ENCODE data around the gene PI4K2A. TPM values are rescaled to one million over a fixed set of nuclear protein-coding genes. Genes with fewer than 3 reads are reported as not detected.

Gene PI4K2A
- total and polyA plus RNA-seq, 2 donors (not counting 3 experiments of a cell fraction or from before 2014, with no cell fraction given): 20.4 to 24.6 TPM

- BruUV-seq (replicated peaks): no TSS peak
- CTCF ChIA-PET: interaction anchor here (0.6 to 18.5 kb wide), 16 partner anchors 8 to 346 kb away, joined by 3 to 863 read pairs (median 7); partner anchors contain the start of genes ANKRD2, AVPI1, MARVELD1 and ZFYVE27
- Histone ChIP-seq H3K4me3 (replicated peaks in 1 of 3; ENCODE audit: insufficient read depth in 1 of 3, low read depth in 1 of 3, low read length in 3 of 3) (no peak overlapping the region), H3K9ac (replicated peaks; ENCODE audit: extremely low read depth, insufficient read depth, low read length) (no peak overlapping the region), H3K9me1 (replicated peaks; ENCODE audit: control insufficient read depth, extremely low read depth, insufficient read depth, low read length) (no peaks in the 10 kb centered on the region), H3K4me1 (ENCODE audit: control insufficient read depth, extremely low read depth, insufficient read depth, low read length) (no peaks in the 10 kb centered on the region), H3K4me2 (ENCODE audit: insufficient read depth, low read length) (no peak overlapping the region), H2AFZ (ENCODE audit: low read depth, low read length) (no peak overlapping the region), H3K27ac (ENCODE audit: insufficient read depth, low read depth, low read length) (no peak overlapping the region), H4K20me1 (replicated peaks; ENCODE audit: control insufficient read depth, extremely low read depth, insufficient read depth, low read length) (no peaks in the 10 kb centered on the region), H3K9me3 (replicated peaks; ENCODE audit: control insufficient read depth, insufficient read depth, low read length) (no peaks in the 10 kb centered on the region), H3K79me2 (ENCODE audit: control insufficient read depth, insufficient read depth, low read length) (no peaks in the 10 kb centered on the region), H3K27me3 (ENCODE audit: control insufficient read depth in 2 of 2, insufficient read depth in 2 of 2, low read length in 2 of 2) (peaks cover 2 to 6% of the 10 kb centered on the region in 2 experiments), H3K36me3 (ENCODE audit: control insufficient read depth in 2 of 2, extremely low read depth in 1 of 2, insufficient read depth in 2 of 2, low read length in 2 of 2) (no peaks in the 10 kb centered on the region)
- FAIRE-seq (peak; percentile 89), DNase-seq (ENCODE audit: low read depth, low spot score) (peak; percentile 70)
- intact Hi-C loops (cut with micrococcal nuclease): loop anchor here (1.0 kb wide), 2 partner anchors 25 to 30 kb away; no protein-coding TSS in a partner anchor
- POLR2A ChIA-PET: interaction anchor here (1.4 kb wide), 1 partner anchor 14 kb away, joined by 3 read pairs; the partner anchor contains the start of gene AVPI1
- TF ChIP-seq GATA2 (IDR thresholded peaks at IDR 0.05; ENCODE audit: insufficient read depth, insufficient read length, low read depth, low read length) (no peak), MYC (IDR thresholded peaks at IDR 0.05; ENCODE audit: low read depth, low read length) (no peak), JUN (IDR thresholded peaks at IDR 0.05; ENCODE audit: borderline replicate concordance, insufficient read depth, insufficient read length, low read depth) (no peak), EZH2 (IDR thresholded peaks at IDR 0.05; ENCODE audit: borderline replicate concordance, low read depth, low read length, severe bottlenecking) (no peak), MAX (IDR thresholded peaks at IDR 0.05; ENCODE audit: insufficient read depth, insufficient read length) (no peak), POLR2A (IDR thresholded peaks at IDR 0.05; ENCODE audit: low read depth, low read length) (no peak), FOS (IDR thresholded peaks at IDR 0.05; ENCODE audit: borderline replicate concordance, insufficient read depth, low read length) (no peak), POLR2AphosphoS5 (IDR thresholded peaks at IDR 0.05; ENCODE audit: insufficient read depth, low read depth, low read length) (no peak)
- TF ChIP-seq, protein P1, sequence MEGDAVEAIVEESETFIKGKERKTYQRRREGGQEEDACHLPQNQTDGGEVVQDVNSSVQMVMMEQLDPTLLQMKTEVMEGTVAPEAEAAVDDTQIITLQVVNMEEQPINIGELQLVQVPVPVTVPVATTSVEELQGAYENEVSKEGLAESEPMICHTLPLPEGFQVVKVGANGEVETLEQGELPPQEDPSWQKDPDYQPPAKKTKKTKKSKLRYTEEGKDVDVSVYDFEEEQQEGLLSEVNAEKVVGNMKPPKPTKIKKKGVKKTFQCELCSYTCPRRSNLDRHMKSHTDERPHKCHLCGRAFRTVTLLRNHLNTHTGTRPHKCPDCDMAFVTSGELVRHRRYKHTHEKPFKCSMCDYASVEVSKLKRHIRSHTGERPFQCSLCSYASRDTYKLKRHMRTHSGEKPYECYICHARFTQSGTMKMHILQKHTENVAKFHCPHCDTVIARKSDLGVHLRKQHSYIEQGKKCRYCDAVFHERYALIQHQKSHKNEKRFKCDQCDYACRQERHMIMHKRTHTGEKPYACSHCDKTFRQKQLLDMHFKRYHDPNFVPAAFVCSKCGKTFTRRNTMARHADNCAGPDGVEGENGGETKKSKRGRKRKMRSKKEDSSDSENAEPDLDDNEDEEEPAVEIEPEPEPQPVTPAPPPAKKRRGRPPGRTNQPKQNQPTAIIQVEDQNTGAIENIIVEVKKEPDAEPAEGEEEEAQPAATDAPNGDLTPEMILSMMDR (IDR thresholded peaks at IDR 0.05; ENCODE audit: extremely low read depth in 1 of 2, insufficient read depth in 1 of 2, low read depth in 1 of 2, low read length in 2 of 2): peak; percentile 79 to 85
- dilution Hi-C loops (cut with MboI; ENCODE audit: extremely low pct_ligation_motif_present, low sequenced_read_pairs): no loop called here
Observed at GRCh38 chr10:97701438-97702069, 61.1 kb downstream of the PI4K2A start.

Data from endothelial cell of umbilical vein (primary cell).